ENCODE data around the gene MISP3.

The MISP3 gene

GRCh38 chr19:14081797-14082674 lies 9.4 kb downstream of the MISP3 start:
- no peak for DNase-seq

DNA sequence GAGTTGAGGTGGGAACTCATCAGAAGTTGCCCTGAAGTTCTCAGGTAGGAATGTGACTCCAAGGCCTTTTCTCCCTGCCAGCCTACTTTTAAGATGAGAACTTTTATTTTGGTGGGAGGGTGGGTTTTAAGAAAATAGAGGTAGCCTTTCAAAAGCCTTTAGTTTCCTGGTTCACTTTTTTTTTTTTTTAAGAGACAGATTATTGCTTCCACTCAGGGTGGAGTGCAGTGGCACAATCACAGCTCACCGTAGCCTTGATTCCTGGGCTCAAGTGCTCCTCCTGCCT lies 10.0 kb downstream of the MISP3 start:
- DNase-seq, result no peak

DNA sequence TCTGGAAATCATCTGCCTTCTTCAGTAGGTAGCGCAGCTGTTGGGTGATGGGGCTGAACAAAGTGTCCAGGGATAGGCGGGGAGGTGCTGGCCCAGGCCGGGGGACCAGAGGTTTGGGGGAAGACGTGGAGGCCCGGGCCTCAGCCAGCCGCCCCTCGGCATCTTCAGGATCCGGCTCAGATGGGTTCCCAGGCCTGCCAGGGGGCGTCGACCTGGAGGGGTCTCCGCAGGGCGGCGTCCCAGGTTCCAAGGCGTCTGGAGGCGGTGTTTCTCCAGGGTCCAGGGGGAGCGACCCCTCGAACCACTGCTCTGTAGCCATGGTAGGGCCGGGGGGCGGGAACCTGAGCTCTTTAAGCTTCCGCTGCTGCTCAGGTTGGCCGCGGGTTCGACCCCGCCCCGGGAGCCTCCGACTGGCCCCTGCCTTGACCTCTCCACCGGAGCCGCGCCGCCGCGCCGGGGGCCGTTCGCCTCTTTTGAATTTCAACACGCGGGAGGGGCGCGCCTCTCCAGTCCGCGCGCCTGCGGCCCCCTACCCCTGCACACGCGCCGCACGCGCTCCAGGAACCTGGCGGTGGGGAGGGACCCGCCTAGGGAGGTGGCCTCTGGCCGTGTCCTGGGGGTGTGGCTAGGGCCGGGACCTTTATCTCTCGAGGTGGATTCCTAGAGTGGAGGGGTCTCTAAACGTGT lies 12.9 kb downstream of the MISP3 start, which contains the start of gene C19orf67:
TSS of gene C19orf67 (minus strand) at position 475 of the 687 bp plus-strand sequence. CDS start at position 319, 156 bp downstream.
- no peak for DNase-seq

DNA sequence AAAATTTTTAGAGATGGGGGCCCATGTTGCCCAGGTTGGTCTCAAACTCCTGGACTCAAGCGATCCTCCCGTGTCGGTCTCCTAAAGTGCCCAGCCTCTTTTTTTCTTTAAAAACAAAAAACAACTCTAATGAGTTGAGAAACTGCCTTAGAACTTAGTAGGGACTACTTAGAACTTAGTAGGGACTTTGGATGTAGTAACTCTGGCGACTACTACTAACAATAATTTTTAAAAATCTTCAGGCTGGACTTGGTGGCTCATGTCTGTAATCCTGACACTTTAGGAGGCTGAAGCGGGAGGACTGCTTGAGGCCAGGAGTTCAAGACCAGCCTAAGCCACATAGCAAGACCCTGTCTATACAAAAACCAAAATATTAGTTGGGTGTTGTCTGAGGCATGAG lies 13.5 kb downstream of the MISP3 start:
- DNase-seq, result no peak

DNA sequence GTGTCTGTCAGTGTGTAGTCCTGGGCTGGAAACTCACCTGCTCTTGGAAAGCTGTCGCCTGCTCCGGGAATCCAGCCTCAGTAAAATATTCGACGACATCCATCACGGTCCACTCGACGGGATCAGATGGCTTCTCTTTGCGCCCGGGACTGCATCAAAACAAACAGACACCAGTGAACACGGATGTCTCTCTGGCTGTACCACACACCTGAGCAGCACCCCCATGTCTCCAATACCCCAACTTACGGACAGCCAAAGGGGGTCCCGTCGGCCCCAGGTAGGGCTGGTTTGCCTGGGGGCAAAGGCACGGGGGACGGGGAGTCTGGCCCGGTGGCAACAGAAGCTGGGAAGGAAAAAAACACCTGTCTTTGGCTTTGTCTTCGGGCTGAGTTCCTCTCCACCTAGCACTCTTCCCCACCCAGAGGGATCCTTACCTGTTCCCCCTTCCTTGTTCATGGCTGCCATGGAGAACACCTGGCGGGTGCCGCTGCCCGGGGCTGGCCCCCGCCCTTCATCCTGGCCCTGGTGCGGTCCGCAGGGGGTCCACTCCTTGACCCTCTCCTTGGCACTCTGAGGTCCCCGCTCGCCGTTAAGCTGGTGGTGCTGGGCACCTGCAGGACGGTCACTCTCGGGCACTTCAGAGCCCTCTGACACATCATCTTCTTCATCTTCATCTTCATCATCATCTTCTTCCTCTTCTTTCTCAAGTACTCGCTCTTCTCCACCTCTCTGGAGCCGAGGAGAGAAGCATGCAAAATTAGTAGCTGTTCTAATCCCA lies 16.2 kb downstream of the MISP3 start:
- DNase-seq, result no peak

- no peak for DNase-seq
Observed at GRCh38 chr19:14089412-14089661, 16.8 kb downstream of the MISP3 start.

DNA sequence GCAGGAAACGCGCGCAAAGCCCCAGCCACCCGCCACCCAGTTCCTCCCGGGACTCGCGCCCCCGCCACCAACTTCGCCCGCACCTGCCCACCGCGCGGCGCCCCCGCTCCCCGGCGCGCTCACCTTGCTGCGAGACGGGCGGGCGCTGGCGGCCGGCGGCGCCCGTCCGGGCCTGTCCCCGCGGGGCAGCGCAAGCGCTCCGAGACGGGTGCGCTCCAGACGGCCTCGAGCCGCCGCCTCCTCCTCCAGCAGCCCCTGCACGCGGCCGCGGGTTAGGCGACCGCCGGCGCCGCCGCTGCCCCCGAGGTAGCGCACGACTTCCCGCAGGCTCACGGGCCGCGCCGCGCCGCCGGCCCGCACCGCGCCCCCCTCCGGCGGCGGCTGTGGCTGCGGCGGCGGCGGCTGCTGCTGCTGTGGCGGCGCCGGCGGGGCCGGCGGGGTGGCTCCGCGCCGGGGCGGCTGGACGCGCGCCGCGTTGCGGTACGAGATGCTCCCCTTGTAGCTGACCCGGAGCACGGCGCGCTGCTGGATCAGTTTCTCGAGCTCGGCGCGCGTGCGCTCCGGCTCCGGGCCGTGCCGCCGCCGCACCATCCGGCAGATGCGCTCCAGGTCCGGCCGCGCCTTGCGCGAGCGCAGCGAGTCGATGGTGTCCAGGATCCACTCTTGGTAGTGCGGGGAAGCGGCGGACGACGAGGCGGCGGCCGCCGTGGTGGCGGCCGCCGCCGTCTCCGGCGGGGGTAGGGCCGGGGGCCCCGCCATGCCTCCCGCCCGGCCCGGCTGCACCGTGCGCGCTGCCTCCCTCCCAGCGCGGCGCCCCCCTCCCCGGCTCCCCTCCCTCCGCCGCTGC lies 17.3 kb downstream of the MISP3 start:
- no peak for DNase-seq

- DNase-seq, result peak; percentile 79
Observed at GRCh38 chr19:14090509-14091080, 18.0 kb downstream of the MISP3 start, which contains the start of gene SAMD1. Gene SAMD1, minus strand, starts transcription at chr19:14090751.

GRCh38 chr19:14091081-14091812 lies 18.7 kb downstream of the MISP3 start:
- no peak for DNase-seq

- DNase-seq, result no peak
Observed at GRCh38 chr19:14091813-14092462, 19.4 kb downstream of the MISP3 start.

DNA sequence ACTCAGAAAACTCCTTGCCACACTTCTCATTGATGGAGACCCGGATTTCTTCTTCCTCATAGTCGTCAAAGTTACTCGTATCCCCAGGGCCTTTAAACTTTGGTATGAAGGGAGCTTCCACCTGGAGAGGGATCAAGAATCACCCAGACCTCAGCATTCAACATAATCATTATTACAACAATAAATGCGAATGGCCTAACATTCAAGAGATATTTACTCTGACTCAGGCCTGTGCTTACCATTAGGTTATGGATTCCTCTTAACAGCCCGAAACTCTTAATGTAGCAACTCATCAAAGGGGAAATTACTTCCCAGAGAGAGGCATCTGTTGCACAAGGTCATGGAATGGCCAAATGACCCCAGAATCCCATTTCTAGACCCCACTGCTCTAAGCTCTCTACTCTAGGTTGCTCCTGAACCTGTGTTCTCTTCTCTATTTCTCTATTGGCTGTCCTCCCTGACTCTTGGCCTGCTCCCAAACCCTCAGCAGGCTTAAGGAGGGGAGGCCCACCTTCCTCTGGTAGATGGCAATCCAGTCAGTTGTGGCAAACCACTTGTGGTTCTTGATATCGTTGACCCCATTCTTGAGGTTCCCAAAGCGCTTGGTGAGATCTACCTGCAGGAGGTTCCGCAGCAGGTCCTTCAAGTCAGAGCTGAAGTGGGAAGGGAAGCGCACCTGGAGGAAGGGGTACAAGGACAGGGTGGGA lies 20.7 kb downstream of the MISP3 start:
- no peak for DNase-seq

- no peak for DNase-seq
Observed at GRCh38 chr19:14094854-14095253, 22.3 kb downstream of the MISP3 start.

GRCh38 chr19:14096272-14096992 lies 23.8 kb downstream of the MISP3 start:
- DNase-seq, result no peak

- DNase-seq, result no peak
Observed at GRCh38 chr19:14097532-14098151, 25.1 kb downstream of the MISP3 start.

DNA sequence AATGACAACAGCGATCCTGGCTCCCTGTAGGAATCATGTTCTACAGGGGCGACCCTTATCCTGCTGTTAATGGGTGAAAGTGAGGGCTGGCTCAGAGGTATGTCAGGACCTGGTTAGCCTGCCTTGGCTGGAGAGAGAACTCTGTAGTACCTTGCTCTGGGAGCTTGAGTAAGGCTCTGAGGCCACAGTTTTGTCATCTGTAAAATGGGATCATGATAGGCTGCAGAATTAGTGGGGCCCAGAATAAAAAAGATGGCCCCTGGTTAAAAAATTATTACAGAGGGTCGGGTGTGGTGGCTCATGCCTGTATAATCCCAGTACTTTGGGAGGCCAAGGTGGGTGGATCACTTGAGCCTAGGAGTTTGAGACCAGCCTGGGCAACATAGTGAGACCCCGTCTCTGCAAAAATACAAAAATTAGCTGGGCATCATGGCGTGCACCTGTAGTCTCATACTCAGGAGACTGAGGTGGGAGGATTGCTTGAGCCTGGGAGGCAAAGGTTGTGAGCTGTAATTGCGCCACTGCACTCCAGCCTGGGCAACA lies 28.5 kb downstream of the MISP3 start:
- DNase-seq, result no peak

DNA sequence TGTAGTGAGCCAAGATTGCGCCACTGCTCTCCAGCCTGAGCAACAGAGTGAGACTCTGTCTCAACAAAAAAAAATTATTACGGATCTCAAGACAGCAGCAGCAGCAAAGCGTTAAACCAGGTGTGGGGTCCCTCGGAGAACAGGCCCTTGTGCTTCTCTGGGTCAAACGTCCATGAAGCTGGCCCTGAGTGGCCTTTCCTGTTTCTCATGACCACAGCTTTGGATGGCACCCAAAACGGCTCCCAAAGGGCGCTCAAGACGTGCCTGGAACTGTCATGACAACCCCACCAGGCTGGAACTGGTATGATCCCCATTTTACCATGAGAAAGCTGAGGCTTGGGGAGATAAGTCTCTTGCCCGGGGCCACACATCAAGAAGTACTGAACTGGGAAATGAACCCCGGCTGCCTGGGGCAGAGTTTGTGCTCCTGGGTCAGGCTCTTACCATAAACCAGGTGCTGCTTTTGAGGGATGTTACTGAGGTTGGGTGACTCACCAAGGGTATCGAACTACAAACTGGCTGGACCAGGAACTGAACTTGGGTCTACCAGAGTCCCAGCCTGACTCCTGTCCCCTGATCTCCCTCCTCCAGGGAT lies 29.6 kb downstream of the MISP3 start:
- DNase-seq, result no peak

DNA sequence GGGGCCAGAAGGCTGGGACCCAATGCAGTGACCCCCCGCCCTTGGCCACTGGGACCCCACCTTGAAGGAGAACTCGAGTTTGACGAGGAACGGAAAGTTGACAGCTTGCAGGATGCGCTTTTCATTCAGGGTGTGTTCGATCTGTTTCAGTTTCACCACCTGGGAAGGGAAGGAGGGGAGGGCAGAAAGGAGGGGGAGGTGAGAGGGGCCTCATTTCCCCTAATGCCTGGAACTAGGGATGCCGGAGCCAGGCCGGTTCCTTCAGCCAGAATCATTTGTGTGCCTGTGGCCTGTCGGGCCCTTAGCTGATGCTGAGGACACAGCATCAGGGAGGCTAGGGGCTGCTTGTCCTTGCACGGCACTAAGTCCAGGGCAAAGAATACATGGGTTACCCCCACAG lies 30.2 kb downstream of the MISP3 start:
- no peak for DNase-seq

DNA sequence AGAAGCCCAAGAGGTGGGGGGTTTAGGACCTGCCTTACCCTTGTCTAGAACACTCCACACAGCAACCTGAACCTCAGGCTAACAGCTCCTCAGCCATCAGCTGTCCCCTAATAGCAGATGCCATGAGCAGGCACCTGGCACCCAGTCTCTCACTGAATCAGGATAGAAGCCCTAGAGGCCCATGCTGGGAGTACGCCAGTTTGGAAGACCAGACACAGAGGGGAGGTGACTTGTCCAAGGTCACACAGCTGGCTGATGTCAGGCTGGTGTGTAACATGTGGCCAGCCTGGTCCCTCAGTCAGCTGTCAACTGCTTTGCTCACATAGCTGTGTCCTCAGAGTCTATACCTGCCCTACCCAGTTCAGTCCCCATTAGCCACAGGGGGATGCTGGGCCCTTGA lies 30.7 kb downstream of the MISP3 start:
- DNase-seq, result no peak

DNA sequence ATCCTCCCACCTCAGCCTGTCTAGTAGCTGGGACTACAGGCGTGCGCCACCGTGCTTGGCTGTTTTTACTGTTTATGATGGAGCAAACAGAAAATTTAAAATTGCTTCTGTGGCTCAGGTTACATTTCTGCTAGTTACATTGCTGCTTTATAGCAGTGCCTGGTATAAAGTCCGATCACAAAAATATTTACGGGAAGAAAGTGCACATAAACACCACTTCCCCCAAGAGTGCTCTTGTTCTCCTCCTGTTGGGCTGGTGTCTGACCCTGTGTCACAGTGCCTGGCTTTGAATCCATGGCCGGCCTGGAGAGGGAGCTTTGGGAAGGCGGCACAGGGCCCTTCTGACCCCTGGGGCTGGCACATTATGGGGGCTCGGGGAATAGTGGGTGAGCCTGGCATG lies 33.1 kb downstream of the MISP3 start:
- DNase-seq, result no peak

All from NCI-H774 (cell line).